ENCODE data around the gene TMEM115.

Gene TMEM115

DNA sequence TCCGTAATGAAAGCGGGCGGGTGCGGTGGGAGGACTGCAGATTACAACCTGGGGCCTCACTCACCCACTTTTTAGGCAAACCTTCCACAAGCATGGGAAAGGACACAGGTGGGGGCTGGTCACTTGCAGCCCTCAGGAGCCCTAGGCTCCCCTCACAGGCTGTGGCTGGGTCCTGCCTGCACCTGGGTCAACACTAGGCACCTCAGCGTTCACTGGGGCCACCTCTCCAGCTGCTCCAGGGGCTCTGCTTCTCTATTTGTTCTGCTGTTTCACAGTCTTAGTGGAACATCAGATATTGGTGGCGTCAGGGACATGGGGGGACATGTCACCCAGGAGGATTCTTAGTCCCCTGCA is 30.1 kb upstream of the TMEM115 start:
- no peak overlapping the region for H3K27ac ChIP-seq (ENCODE audit: low read depth, low read length)
- H3K4me3 ChIP-seq (ENCODE audit: low read depth, low read length): no peak overlapping the region
- no peaks in the 10 kb centered on the region; the same call in 1 of the 2 replicates for H3K27me3 ChIP-seq (ENCODE audit: control insufficient read depth, insufficient read depth, low read length)
- H3K36me3 ChIP-seq (ENCODE audit: control insufficient read depth, insufficient read depth, low read length): no peaks in the 10 kb centered on the region
- H3K9me3 ChIP-seq (ENCODE audit: control insufficient read depth, insufficient read depth, low read length): no peaks in the 10 kb centered on the region
- no peaks in the 10 kb centered on the region for H3K4me1 ChIP-seq (ENCODE audit: control insufficient read depth, insufficient read depth, low read length)
- H3K9ac ChIP-seq (ENCODE audit: low read depth, low read length): no peak overlapping the region

DNA sequence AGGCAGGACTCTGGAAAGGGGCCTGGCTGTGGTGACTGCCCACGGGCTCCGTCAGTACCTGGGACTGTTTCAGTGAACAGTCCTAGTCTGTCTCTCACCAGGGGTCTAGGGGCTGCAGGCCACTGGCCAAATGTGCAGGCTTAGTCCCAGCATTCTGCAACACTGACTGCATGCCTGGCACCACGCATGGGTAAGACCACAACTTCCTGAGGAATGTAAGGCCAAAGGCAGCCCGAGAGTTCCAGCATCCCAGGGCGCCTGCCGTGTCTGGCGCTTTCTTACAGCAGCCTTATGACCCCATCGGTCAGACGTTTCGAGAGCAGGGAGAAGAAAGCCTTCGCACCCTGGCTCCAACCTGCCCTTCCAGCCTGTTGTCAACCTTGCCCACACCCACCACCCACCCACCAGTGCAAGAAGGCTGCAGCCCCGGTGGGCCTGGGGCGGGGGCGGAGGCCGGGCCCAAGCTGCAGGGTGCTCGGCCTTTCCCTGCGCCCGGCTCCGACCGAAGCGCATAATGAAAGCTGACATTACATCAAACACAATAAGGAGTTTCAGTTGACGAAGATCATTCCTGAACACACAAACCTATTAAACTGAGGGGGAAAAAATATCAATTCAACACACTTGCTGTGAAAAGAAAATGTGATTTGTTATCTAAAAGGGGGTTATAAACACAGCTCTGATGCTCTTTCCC is 29.5 kb upstream of the TMEM115 start:
- Histone ChIP-seq H3K9me3 (ENCODE audit: control insufficient read depth, insufficient read depth, low read length) (no peaks in the 10 kb centered on the region), H3K4me1 (ENCODE audit: control insufficient read depth, insufficient read depth, low read length) (no peaks in the 10 kb centered on the region), H3K27ac (ENCODE audit: low read depth, low read length) (no peak overlapping the region), H3K4me3 (ENCODE audit: low read depth, low read length) (no peak overlapping the region), H3K27me3 (ENCODE audit: control insufficient read depth, insufficient read depth, low read length) (no peaks in the 10 kb centered on the region; the same call in 1 of the 2 replicates), H3K9ac (ENCODE audit: low read depth, low read length) (no peak overlapping the region), H3K36me3 (ENCODE audit: control insufficient read depth, insufficient read depth, low read length) (no peaks in the 10 kb centered on the region)

- Histone ChIP-seq H3K9ac (ENCODE audit: low read depth, low read length) (no peak overlapping the region), H3K4me3 (ENCODE audit: low read depth, low read length) (no peak overlapping the region), H3K9me3 (ENCODE audit: control insufficient read depth, insufficient read depth, low read length) (no peaks in the 10 kb centered on the region), H3K4me1 (ENCODE audit: control insufficient read depth, insufficient read depth, low read length) (no peaks in the 10 kb centered on the region), H3K27me3 (ENCODE audit: control insufficient read depth, insufficient read depth, low read length) (no peaks in the 10 kb centered on the region), H3K36me3 (ENCODE audit: control insufficient read depth, insufficient read depth, low read length) (no peaks in the 10 kb centered on the region), H3K27ac (ENCODE audit: low read depth, low read length) (no peak overlapping the region)
Measured at GRCh38 chr3:50388016-50388719, 28.8 kb upstream of the TMEM115 start.

DNA sequence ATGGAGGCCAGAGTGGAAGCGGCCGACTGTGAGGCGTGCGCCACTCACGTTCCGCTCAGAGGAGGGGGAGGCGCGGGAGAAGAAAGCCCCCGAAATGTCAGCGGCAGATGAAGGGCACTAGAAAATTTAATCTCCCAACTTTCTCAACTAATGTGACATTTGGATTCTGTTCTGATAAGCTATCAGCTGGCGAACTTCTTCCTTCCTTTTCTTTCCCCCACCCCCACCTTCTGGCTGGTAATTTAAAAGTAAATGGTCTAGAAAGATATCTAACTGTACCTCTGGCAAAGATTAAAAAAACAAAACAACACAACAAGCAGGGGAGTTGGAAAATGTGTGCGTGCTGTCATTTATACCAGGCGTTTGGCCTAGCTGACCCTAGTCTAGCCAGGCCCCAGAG is 26.4 kb upstream of the TMEM115 start:
- Histone ChIP-seq H3K4me3 (ENCODE audit: low read depth, low read length) (no peak overlapping the region), H3K4me1 (ENCODE audit: control insufficient read depth, insufficient read depth, low read length) (no peaks in the 10 kb centered on the region), H3K27me3 (ENCODE audit: control insufficient read depth, insufficient read depth, low read length) (no peaks in the 10 kb centered on the region)

GRCh38 chr3:50383750-50384149 is 24.4 kb upstream of the TMEM115 start:
- Histone ChIP-seq H3K27me3 (ENCODE audit: control insufficient read depth, insufficient read depth, low read length) (no peaks in the 10 kb centered on the region), H3K9ac (ENCODE audit: low read depth, low read length) (no peak overlapping the region), H3K36me3 (ENCODE audit: control insufficient read depth, insufficient read depth, low read length) (no peaks in the 10 kb centered on the region), H3K27ac (ENCODE audit: low read depth, low read length) (no peak overlapping the region), H3K4me3 (ENCODE audit: low read depth, low read length) (no peak overlapping the region), H3K4me1 (ENCODE audit: control insufficient read depth, insufficient read depth, low read length) (no peaks in the 10 kb centered on the region), H3K9me3 (ENCODE audit: control insufficient read depth, insufficient read depth, low read length) (no peaks in the 10 kb centered on the region)

More for the DNA sequence above, 26.4 kb upstream of the TMEM115 start:
- Histone ChIP-seq H3K36me3 (ENCODE audit: control insufficient read depth, insufficient read depth, low read length) (no peaks in the 10 kb centered on the region), H3K9ac (ENCODE audit: low read depth, low read length) (no peak overlapping the region), H3K27ac (ENCODE audit: low read depth, low read length) (no peak overlapping the region), H3K9me3 (ENCODE audit: control insufficient read depth, insufficient read depth, low read length) (no peaks in the 10 kb centered on the region)

DNA sequence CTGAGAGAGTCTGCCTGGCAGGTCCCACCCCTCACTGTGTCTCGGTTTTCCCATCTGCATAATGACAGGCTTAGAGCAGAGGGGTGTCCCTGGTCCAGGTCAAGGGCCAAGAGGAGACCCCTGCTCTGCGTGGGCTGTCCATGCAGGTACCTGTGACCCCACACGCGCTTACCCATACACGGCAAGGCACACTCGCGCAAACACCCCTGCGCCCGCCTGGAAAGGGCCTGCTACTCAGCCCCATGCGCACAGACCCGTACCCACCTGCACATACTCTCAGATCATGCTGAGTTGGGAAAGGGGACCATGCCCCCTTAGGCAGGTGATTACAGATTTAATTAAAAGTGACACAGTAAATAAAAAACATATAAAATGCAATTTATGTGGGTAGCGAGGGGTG is 23.4 kb upstream of the TMEM115 start:
- no peak overlapping the region for H3K27ac ChIP-seq (ENCODE audit: low read depth, low read length)
- no peak overlapping the region for H3K9ac ChIP-seq (ENCODE audit: low read depth, low read length)
- no peaks in the 10 kb centered on the region for H3K9me3 ChIP-seq (ENCODE audit: control insufficient read depth, insufficient read depth, low read length)
- no peaks in the 10 kb centered on the region for H3K36me3 ChIP-seq (ENCODE audit: control insufficient read depth, insufficient read depth, low read length)
- no peak overlapping the region for H3K4me3 ChIP-seq (ENCODE audit: low read depth, low read length)
- H3K27me3 ChIP-seq (ENCODE audit: control insufficient read depth, insufficient read depth, low read length): no peaks in the 10 kb centered on the region
- H3K4me1 ChIP-seq (ENCODE audit: control insufficient read depth, insufficient read depth, low read length): no peaks in the 10 kb centered on the region

DNA sequence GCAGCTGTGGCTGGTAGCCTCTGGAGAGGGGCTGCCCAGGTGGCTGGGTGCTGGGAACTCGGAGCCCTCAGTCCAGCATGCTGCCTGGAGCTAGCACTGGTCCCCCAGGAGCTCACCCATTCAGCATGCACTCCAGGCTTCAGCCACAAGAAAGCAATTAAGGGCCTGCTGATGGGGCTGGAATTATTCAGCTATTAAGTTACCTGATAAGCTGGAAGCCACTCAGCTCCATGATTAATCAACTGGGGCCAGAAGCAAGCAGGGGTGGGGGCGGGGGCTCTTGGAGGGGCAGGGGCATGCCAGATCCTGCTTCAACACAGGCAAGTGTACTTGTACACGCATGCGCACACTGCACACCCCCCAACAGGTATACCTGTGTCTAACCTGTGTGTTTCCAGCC is 22.1 kb upstream of the TMEM115 start:
- H3K4me3 ChIP-seq (ENCODE audit: low read depth, low read length): no peak overlapping the region
- no peak overlapping the region for H3K27ac ChIP-seq (ENCODE audit: low read depth, low read length)
- H3K27me3 ChIP-seq (ENCODE audit: control insufficient read depth, insufficient read depth, low read length): no peaks in the 10 kb centered on the region
- no peaks in the 10 kb centered on the region for H3K36me3 ChIP-seq (ENCODE audit: control insufficient read depth, insufficient read depth, low read length)
- no peaks in the 10 kb centered on the region for H3K9me3 ChIP-seq (ENCODE audit: control insufficient read depth, insufficient read depth, low read length)
- H3K9ac ChIP-seq (ENCODE audit: low read depth, low read length): no peak overlapping the region
- no peaks in the 10 kb centered on the region for H3K4me1 ChIP-seq (ENCODE audit: control insufficient read depth, insufficient read depth, low read length)

- H3K9ac ChIP-seq (ENCODE audit: low read depth, low read length): no peak overlapping the region
- H3K9me3 ChIP-seq (ENCODE audit: control insufficient read depth, insufficient read depth, low read length): no peaks in the 10 kb centered on the region
- H3K4me3 ChIP-seq (ENCODE audit: low read depth, low read length): no peak overlapping the region
- H3K27me3 ChIP-seq (ENCODE audit: control insufficient read depth, insufficient read depth, low read length): no peaks in the 10 kb centered on the region
- H3K27ac ChIP-seq (ENCODE audit: low read depth, low read length): no peak overlapping the region
- H3K36me3 ChIP-seq (ENCODE audit: control insufficient read depth, insufficient read depth, low read length): no peaks in the 10 kb centered on the region
- no peaks in the 10 kb centered on the region for H3K4me1 ChIP-seq (ENCODE audit: control insufficient read depth, insufficient read depth, low read length)
Measured at GRCh38 chr3:50380405-50381085, 21.2 kb upstream of the TMEM115 start.

GRCh38 chr3:50378757-50379156 is 19.4 kb upstream of the TMEM115 start:
- H3K9me3 ChIP-seq (ENCODE audit: control insufficient read depth, insufficient read depth, low read length): no peaks in the 10 kb centered on the region
- H3K27me3 ChIP-seq (ENCODE audit: control insufficient read depth, insufficient read depth, low read length): no peaks in the 10 kb centered on the region
- no peaks in the 10 kb centered on the region for H3K36me3 ChIP-seq (ENCODE audit: control insufficient read depth, insufficient read depth, low read length)
- no peaks in the 10 kb centered on the region for H3K4me1 ChIP-seq (ENCODE audit: control insufficient read depth, insufficient read depth, low read length)
- H3K27ac ChIP-seq (ENCODE audit: low read depth, low read length): no peak overlapping the region
- no peak overlapping the region for H3K9ac ChIP-seq (ENCODE audit: low read depth, low read length)
- H3K4me3 ChIP-seq (ENCODE audit: low read depth, low read length): no peak overlapping the region

DNA sequence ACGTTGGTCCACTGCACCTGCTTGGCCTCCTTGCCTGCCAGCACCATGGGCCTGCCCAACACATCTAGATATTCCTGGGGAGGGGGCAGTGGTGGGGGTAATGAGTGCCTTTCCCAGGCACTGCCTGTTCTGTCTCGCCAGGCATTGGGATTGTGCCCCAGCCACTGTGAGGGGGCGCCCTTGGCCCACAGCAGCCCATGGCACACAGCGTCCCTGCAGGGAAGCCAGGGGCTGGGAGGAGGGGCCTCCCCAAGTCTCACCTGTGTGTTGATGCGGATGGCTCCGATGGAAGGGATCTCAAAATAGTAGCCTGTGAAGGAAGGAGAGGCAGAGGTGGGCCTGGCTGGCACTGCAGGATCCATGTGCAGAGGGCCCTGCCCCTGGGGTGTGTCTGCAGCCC is 18.7 kb upstream of the TMEM115 start:
- Histone ChIP-seq H3K4me1 (ENCODE audit: control insufficient read depth, insufficient read depth, low read length) (peaks cover 2% of the 10 kb centered on the region; the same call in 1 of the 2 replicates), H3K4me3 (ENCODE audit: low read depth, low read length) (no peak overlapping the region), H3K27me3 (ENCODE audit: control insufficient read depth, insufficient read depth, low read length) (no peaks in the 10 kb centered on the region), H3K9ac (ENCODE audit: low read depth, low read length) (no peak overlapping the region), H3K9me3 (ENCODE audit: control insufficient read depth, insufficient read depth, low read length) (no peaks in the 10 kb centered on the region), H3K27ac (ENCODE audit: low read depth, low read length) (no peak overlapping the region), H3K36me3 (ENCODE audit: control insufficient read depth, insufficient read depth, low read length) (no peaks in the 10 kb centered on the region)

- Histone ChIP-seq H3K9ac (ENCODE audit: low read depth, low read length) (no peak overlapping the region), H3K27me3 (ENCODE audit: control insufficient read depth, insufficient read depth, low read length) (no peaks in the 10 kb centered on the region), H3K9me3 (ENCODE audit: control insufficient read depth, insufficient read depth, low read length) (no peaks in the 10 kb centered on the region), H3K27ac (ENCODE audit: low read depth, low read length) (no peak overlapping the region), H3K4me1 (ENCODE audit: control insufficient read depth, insufficient read depth, low read length) (peaks cover 9% of the 10 kb centered on the region; the same call in 1 of the 2 replicates), H3K36me3 (ENCODE audit: control insufficient read depth, insufficient read depth, low read length) (no peaks in the 10 kb centered on the region), H3K4me3 (ENCODE audit: low read depth, low read length) (no peak overlapping the region)
Measured at GRCh38 chr3:50375258-50375931, 16.1 kb upstream of the TMEM115 start.

Data from HUES48 (cell line).